C4-2B (cell line): ENCODE results near the gene TAAR2.

Experiments used
- CTCF ChIP-seq: fragments of 450-650 bp; conservative IDR thresholded peaks from 2 replicates; pipeline ENCODE4 v1.5.1; 2017; ENCODE audit warnings: mild to moderate bottlenecking
- ZFX ChIP-seq: fragments of 450-650 bp; IDR thresholded peaks from 2 replicates; pipeline ENCODE4 v1.6.1; 2017

GRCh38 chr6:132669690-132670291 lies 45.7 kb upstream of the TAAR2 start:
- peak; percentile 64 for TF ChIP-seq CTCF
- TF ChIP-seq ZFX, result no peak
